Keratinocyte (primary cell): ENCODE results near the gene CENPA.

Experiments
- EZH2 ChIP-seq: IDR thresholded peaks from one replicate; pipeline ENCODE4 v1.6.1; 2012; ENCODE audit warnings: inconsistent platforms, mild to moderate bottlenecking, low read length, moderate library complexity
- TF ChIP-seq, protein P1 (sequence below), 3 experiments: IDR thresholded peaks in 1 of 3; conservative IDR thresholded peaks in 1 of 3; optimal IDR thresholded peaks in 1 of 3; 2 replicates in 2 of 3; 3 replicates in 1 of 3; pipeline versions ENCODE3 to v1.5.1; 2011; ENCODE audit warnings: low read length in 3 of 3, mild to moderate bottlenecking in 3 of 3, moderate library complexity in 2 of 3, control low read depth in 1 of 3, inconsistent platforms in 1 of 3; ENCODE audit not compliant: insufficient read depth in 2 of 3; ENCODE audit errors: extremely low read depth in 1 of 3

DNA sequence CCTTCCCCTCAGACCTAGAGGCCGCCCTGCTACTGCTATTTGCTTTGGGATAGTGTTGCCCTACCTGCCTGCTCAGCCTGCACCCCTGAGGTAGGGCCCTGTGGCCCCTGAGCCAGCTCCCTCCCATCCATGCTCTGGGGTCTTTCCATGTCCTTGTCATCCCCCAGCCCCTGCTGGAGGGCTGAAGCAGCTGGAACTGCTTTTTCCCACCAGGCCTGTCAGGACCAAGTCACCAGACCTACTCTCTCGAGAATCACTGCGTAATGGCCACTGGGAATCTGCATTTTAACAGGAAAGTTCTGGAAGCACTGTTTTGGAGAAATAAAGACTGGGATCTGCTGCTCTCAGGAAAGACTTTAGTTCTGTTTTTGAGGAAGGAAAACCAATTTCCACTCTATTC lies 42.0 kb upstream of the CENPA start:
- TF ChIP-seq, protein P1, sequence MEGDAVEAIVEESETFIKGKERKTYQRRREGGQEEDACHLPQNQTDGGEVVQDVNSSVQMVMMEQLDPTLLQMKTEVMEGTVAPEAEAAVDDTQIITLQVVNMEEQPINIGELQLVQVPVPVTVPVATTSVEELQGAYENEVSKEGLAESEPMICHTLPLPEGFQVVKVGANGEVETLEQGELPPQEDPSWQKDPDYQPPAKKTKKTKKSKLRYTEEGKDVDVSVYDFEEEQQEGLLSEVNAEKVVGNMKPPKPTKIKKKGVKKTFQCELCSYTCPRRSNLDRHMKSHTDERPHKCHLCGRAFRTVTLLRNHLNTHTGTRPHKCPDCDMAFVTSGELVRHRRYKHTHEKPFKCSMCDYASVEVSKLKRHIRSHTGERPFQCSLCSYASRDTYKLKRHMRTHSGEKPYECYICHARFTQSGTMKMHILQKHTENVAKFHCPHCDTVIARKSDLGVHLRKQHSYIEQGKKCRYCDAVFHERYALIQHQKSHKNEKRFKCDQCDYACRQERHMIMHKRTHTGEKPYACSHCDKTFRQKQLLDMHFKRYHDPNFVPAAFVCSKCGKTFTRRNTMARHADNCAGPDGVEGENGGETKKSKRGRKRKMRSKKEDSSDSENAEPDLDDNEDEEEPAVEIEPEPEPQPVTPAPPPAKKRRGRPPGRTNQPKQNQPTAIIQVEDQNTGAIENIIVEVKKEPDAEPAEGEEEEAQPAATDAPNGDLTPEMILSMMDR (optimal IDR thresholded peaks at IDR 0.05 in 1 of 3, IDR thresholded peaks at IDR 0.05 in 1 of 3, conservative IDR thresholded peaks at IDR 0.05 in 1 of 3; ENCODE audit: extremely low read depth in 1 of 3, insufficient read depth in 2 of 3, low read length in 3 of 3): no peak
- TF ChIP-seq EZH2: no peak
